ENCODE measurements around the gene OR5B21.
A peak's percentile ranks its signal among the peaks of the same experiment; 100 is the strongest.

Gene OR5B21

DNA sequence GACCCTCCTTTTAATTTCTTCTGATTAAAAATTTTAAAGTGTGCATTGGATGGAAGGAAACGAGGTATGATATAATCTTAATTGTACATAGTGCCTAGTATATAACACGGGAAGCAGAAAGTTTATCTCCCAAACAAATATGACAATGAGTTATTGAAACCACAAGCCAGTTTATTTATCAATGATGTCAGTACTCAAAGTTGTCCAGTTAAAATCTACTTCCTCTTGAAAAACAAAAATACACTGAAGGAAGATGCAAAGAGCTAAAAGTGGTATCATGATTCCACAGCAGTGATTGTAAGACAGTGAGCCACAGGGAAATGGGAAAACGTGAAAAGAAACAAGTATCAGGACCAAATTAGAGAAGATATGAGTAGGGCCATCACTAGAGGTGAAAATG lies 18.8 kb upstream of the OR5B21 start:
- H3K36me3 ChIP-seq (replicated peaks; ENCODE audit: insufficient read depth, low read length), result peaks cover 8% of the 10 kb centered on the region; the same call in 1 of the 2 replicates
- no peaks in the 10 kb centered on the region for H3K27me3 ChIP-seq (replicated peaks; ENCODE audit: insufficient read depth, low read length)
- no peak overlapping the region for H3K4me3 ChIP-seq (ENCODE audit: low read length)
- H3K9me3 ChIP-seq (replicated peaks; ENCODE audit: insufficient read depth, low read length), result no peaks in the 10 kb centered on the region
- H3K9ac ChIP-seq (ENCODE audit: low read length), result no peak overlapping the region
- peaks cover 5% of the 10 kb centered on the region; the same call in 1 of the 2 replicates for H4K20me1 ChIP-seq (ENCODE audit: insufficient read depth, low read length)
- no peak overlapping the region for H3K27ac ChIP-seq (ENCODE audit: low read length)
- peaks cover 17% of the 10 kb centered on the region for H3K4me1 ChIP-seq (ENCODE audit: low read length)
- TF ChIP-seq, protein P1, sequence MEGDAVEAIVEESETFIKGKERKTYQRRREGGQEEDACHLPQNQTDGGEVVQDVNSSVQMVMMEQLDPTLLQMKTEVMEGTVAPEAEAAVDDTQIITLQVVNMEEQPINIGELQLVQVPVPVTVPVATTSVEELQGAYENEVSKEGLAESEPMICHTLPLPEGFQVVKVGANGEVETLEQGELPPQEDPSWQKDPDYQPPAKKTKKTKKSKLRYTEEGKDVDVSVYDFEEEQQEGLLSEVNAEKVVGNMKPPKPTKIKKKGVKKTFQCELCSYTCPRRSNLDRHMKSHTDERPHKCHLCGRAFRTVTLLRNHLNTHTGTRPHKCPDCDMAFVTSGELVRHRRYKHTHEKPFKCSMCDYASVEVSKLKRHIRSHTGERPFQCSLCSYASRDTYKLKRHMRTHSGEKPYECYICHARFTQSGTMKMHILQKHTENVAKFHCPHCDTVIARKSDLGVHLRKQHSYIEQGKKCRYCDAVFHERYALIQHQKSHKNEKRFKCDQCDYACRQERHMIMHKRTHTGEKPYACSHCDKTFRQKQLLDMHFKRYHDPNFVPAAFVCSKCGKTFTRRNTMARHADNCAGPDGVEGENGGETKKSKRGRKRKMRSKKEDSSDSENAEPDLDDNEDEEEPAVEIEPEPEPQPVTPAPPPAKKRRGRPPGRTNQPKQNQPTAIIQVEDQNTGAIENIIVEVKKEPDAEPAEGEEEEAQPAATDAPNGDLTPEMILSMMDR (IDR thresholded peaks at IDR 0.05; ENCODE audit: low read length), result no peak
- no peak for TF ChIP-seq EZH2phosphoT487 (IDR thresholded peaks at IDR 0.05; ENCODE audit: low read length)
- TF ChIP-seq EZH2 (optimal IDR thresholded peaks at IDR 0.05; ENCODE audit: low read depth, low read length), result no peak
- no peaks in the 10 kb centered on the region for H3K79me2 ChIP-seq (ENCODE audit: low read length)
- no peak for DNase-seq
- H2AFZ ChIP-seq (ENCODE audit: low read length), result no peak overlapping the region
- H3F3A ChIP-seq (ENCODE audit: insufficient read depth, low read length), result peaks cover 17% of the 10 kb centered on the region
- H3K9me2 ChIP-seq (replicated peaks; ENCODE audit: insufficient read depth, low read length), result no peaks in the 10 kb centered on the region
- H3K4me2 ChIP-seq (ENCODE audit: low read depth, low read length), result no peak overlapping the region

- Histone ChIP-seq H2AFZ (ENCODE audit: low read length) (no peak overlapping the region), H3K27ac (ENCODE audit: low read length) (peak overlapping the region; percentile 31; the same call in 1 of the 2 replicates), H4K20me1 (ENCODE audit: insufficient read depth, low read length) (peaks cover 5% of the 10 kb centered on the region; the same call in 1 of the 2 replicates), H3K4me3 (ENCODE audit: low read length) (no peak overlapping the region), H3K9me3 (replicated peaks; ENCODE audit: insufficient read depth, low read length) (no peaks in the 10 kb centered on the region), H3K36me3 (replicated peaks; ENCODE audit: insufficient read depth, low read length) (peaks cover 8% of the 10 kb centered on the region; the same call in 1 of the 2 replicates), H3K4me2 (ENCODE audit: low read depth, low read length) (peak overlapping the region; percentile 27), H3K79me2 (ENCODE audit: low read length) (no peaks in the 10 kb centered on the region), H3K9me2 (replicated peaks; ENCODE audit: insufficient read depth, low read length) (no peaks in the 10 kb centered on the region), H3K4me1 (ENCODE audit: low read length) (peaks cover 17% of the 10 kb centered on the region), H3K9ac (ENCODE audit: low read length) (no peak overlapping the region), H3K27me3 (replicated peaks; ENCODE audit: insufficient read depth, low read length) (no peaks in the 10 kb centered on the region), H3F3A (ENCODE audit: insufficient read depth, low read length) (peaks cover 17% of the 10 kb centered on the region)
- peak; percentile 56 for DNase-seq
- TF ChIP-seq, protein P1 (IDR thresholded peaks at IDR 0.05; ENCODE audit: low read length), result no peak
- TF ChIP-seq EZH2phosphoT487 (IDR thresholded peaks at IDR 0.05; ENCODE audit: low read length), result no peak
- TF ChIP-seq EZH2 (optimal IDR thresholded peaks at IDR 0.05; ENCODE audit: low read depth, low read length), result no peak
Measured at GRCh38 chr11:58525037-58525614, 17.2 kb upstream of the OR5B21 start.

- Histone ChIP-seq H3K4me3 (ENCODE audit: low read length) (no peak overlapping the region), H3K27ac (ENCODE audit: low read length) (peak overlapping the region; percentile 31; the same call in 1 of the 2 replicates), H2AFZ (ENCODE audit: low read length) (no peak overlapping the region), H3K79me2 (ENCODE audit: low read length) (no peaks in the 10 kb centered on the region), H3K4me2 (ENCODE audit: low read depth, low read length) (peak overlapping the region; percentile 27; the same call in 1 of the 2 replicates), H3K4me1 (ENCODE audit: low read length) (peaks cover 17% of the 10 kb centered on the region), H3K36me3 (replicated peaks; ENCODE audit: insufficient read depth, low read length) (peaks cover 8% of the 10 kb centered on the region; the same call in 1 of the 2 replicates), H3K27me3 (replicated peaks; ENCODE audit: insufficient read depth, low read length) (no peaks in the 10 kb centered on the region), H4K20me1 (ENCODE audit: insufficient read depth, low read length) (peaks cover 5% of the 10 kb centered on the region; the same call in 1 of the 2 replicates), H3K9ac (ENCODE audit: low read length) (no peak overlapping the region), H3K9me3 (replicated peaks; ENCODE audit: insufficient read depth, low read length) (no peaks in the 10 kb centered on the region), H3F3A (ENCODE audit: insufficient read depth, low read length) (peaks cover 17% of the 10 kb centered on the region), H3K9me2 (replicated peaks; ENCODE audit: insufficient read depth, low read length) (no peaks in the 10 kb centered on the region)
- peak; percentile 53 for DNase-seq
- no peak for TF ChIP-seq EZH2 (optimal IDR thresholded peaks at IDR 0.05; ENCODE audit: low read depth, low read length)
- TF ChIP-seq EZH2phosphoT487 (IDR thresholded peaks at IDR 0.05; ENCODE audit: low read length), result no peak
- TF ChIP-seq, protein P1 (IDR thresholded peaks at IDR 0.05; ENCODE audit: low read length), result peak; percentile 88
Measured at GRCh38 chr11:58524232-58525036, 16.5 kb upstream of the OR5B21 start.
